H1 (cell line): ENCODE results near the gene BRCA2. TPM values are rescaled to one million over a fixed set of nuclear protein-coding genes. Genes with fewer than 3 reads are reported as not detected.

Experiments
- ATF2 ChIP-seq: IDR thresholded peaks from 2 replicates; pipeline ENCODE4 v1.6.1; 2012; ENCODE audit warnings: low read length, inconsistent platforms
- ATF3 ChIP-seq: IDR thresholded peaks from 2 replicates; pipeline ENCODE4 v1.6.1; 2011; ENCODE audit warnings: low read depth, mild to moderate bottlenecking, low read length; ENCODE audit not compliant: insufficient read depth
- CEBPB ChIP-seq: IDR thresholded peaks from 2 replicates; pipeline ENCODE4 v1.6.1; 2012; ENCODE audit warnings: low read depth, low read length
- EGR1 ChIP-seq: IDR thresholded peaks from 2 replicates; pipeline ENCODE4 v1.6.1; 2011; ENCODE audit warnings: low read depth, low read length, borderline replicate concordance
- EP300 ChIP-seq, 2 experiments: IDR thresholded peaks; 1 replicate in 1 of 2; 2 replicates in 1 of 2; pipeline ENCODE4 v1.6.1; 2011 to 2012; ENCODE audit warnings: low read depth in 2 of 2, low read length in 2 of 2, mild to moderate bottlenecking in 2 of 2, borderline replicate concordance in 1 of 2, inconsistent platforms in 1 of 2, moderate library complexity in 1 of 2
- GABPA ChIP-seq: IDR thresholded peaks from 2 replicates; pipeline ENCODE4 v1.6.1; 2011; ENCODE audit warnings: mild to moderate bottlenecking, low read length, moderate library complexity, borderline replicate concordance; ENCODE audit not compliant: insufficient read depth
- USF2 ChIP-seq: IDR thresholded peaks from 2 replicates; pipeline ENCODE4 v1.6.1; 2011; ENCODE audit warnings: low read length, improper control_type of control experiment
- ZNF274 ChIP-seq: IDR thresholded peaks from 2 replicates; pipeline ENCODE4 v1.7.0; 2012; ENCODE audit warnings: low read length, borderline replicate concordance; ENCODE audit errors: extremely low read depth
- polyA plus RNA-seq, 7 experiments: library from polyadenylated mRNA; depleted of rRNA in 3 of 7; stranded (reverse) in 5 of 7; unstranded in 2 of 7; fragments of >200 nt in 5 of 7; fragments of 200-250 nt in 2 of 7; gene quantifications; 1 replicate in 5 of 7; 2 replicates in 1 of 7; 4 replicates in 1 of 7; pipeline versions ENCODE4 v1.2.1 to v1.2.3, GENCODE V29; 2011 to 2013; ENCODE audit warnings: missing spikeins in 2 of 7, mixed read lengths in 2 of 7
- total RNA-seq: library from RNA; stranded (reverse); fragmentation: NEBNext Ultra II Directional; extraction: Animal tissue kit (Norgen Biotek cat#: 25700); gene quantifications from 2 replicates; pipeline ENCODE4 v1.2.1, GENCODE V29; 2021

Gene BRCA2
- total and polyA plus RNA-seq, 2 of the 8 experiments (the other 6 are each of a cell fraction or from before 2014, with no cell fraction given): 4.2 to 24.9 TPM

GRCh38 chr13:32384702-32385101 is 69.4 kb downstream of the BRCA2 start (continued):
- TF ChIP-seq USF2 (no peak), GABPA (no peak), EP300 (IDR thresholded peaks at IDR 0.05; ENCODE audit: borderline replicate concordance in 1 of 2, low read depth in 2 of 2, low read length in 2 of 2) (no peak), ATF2 (no peak), EGR1 (no peak), CEBPB (no peak), ATF3 (no peak), ZNF274 (no peak)
